A673 (cell line): ENCODE measurements around the gene HES5.

Experiments
- CTCF ChIP-seq: fragments of 300-800, 200-600 bp; sonication (generic); conservative IDR thresholded peaks from 2 replicates; pipeline ENCODE4 v1.5.1; 2017; ENCODE audit warnings: low read depth, mild to moderate bottlenecking, antibody characterized with exemption, low read length, moderate library complexity, mixed read lengths
- EZH2 ChIP-seq: fragments of 200-600 bp; sonication (generic); IDR thresholded peaks from 2 replicates; pipeline ENCODE4 v1.6.1; 2017; ENCODE audit warnings: borderline replicate concordance, low read depth, mild to moderate bottlenecking, mixed read lengths, antibody characterized with exemption, low read length; ENCODE audit not compliant: poor library complexity, severe bottlenecking

- TF ChIP-seq CTCF = no peak
- TF ChIP-seq EZH2 = no peak
Observed at GRCh38 chr1:2525920-2526823, 3.9 kb downstream of the HES5 start, which contains the start of gene PANK4.
